GM23338 (cell line): ENCODE data around the gene TPP1. TPM values are rescaled to one million over a fixed set of nuclear protein-coding genes. Genes with fewer than 3 reads are reported as not detected.

Experiments used
- ATAC-seq: fragments of 200-7000 bp; cut with Tn5 transposase; 3 replicates; pipeline ENCODE4 v1.9.1; 2020
- DNase-seq: peaks from one replicate; pipeline ENCODE4 v3.0.0-alpha.2; 2015; ENCODE audit warnings: low spot score
- H2AFZ ChIP-seq: fragments of 200-600 bp; sonication (generic); 2 replicates; pipeline ENCODE4 v1.8.0; 2016; ENCODE audit warnings: antibody characterized with exemption, mild to moderate bottlenecking, moderate library complexity
- H3F3A ChIP-seq: fragments of 200-600 bp; sonication (generic); replicated peaks from 2 replicates; pipeline ENCODE4 v1.8.0; 2017; ENCODE audit warnings: antibody characterized with exemption, mixed run types, low read depth
- H3K27ac ChIP-seq: fragments of 200-600 bp; sonication (generic); 2 replicates; pipeline ENCODE4 v1.6.1; 2016; ENCODE audit warnings: low read depth
- H3K27me3 ChIP-seq: fragments of 200-600 bp; sonication (generic); 2 replicates; pipeline ENCODE4 v1.8.0; 2016; ENCODE audit warnings: mild to moderate bottlenecking, mixed run types, moderate library complexity; ENCODE audit not compliant: insufficient read depth
- H3K36me3 ChIP-seq: fragments of 200-600 bp; sonication (generic); 2 replicates; pipeline ENCODE4 v1.8.0; 2016; ENCODE audit warnings: mild to moderate bottlenecking; ENCODE audit not compliant: insufficient read depth
- H3K4me1 ChIP-seq: fragments of 200-600 bp; sonication (generic); 2 replicates; pipeline ENCODE4 v1.8.0; 2016; ENCODE audit warnings: mild to moderate bottlenecking, moderate library complexity; ENCODE audit not compliant: insufficient read depth
- H3K4me2 ChIP-seq: fragments of 200-600 bp; sonication (generic); 2 replicates; pipeline ENCODE4 v1.7.1; 2017; ENCODE audit warnings: mixed run types
- H3K4me3 ChIP-seq: fragments of 200-600 bp; sonication (generic); 2 replicates; pipeline ENCODE4 v1.6.1; 2016; ENCODE audit warnings: mixed run types
- H3K79me2 ChIP-seq: fragments of 200-600 bp; sonication (generic); replicated peaks from 2 replicates; pipeline ENCODE4 v1.8.0; 2017; ENCODE audit warnings: mild to moderate bottlenecking; ENCODE audit not compliant: insufficient read depth
- H3K9me2 ChIP-seq: fragments of 200-600 bp; sonication (generic); 2 replicates; pipeline ENCODE4 v1.8.0; 2017; ENCODE audit not compliant: insufficient read depth
- H4K20me1 ChIP-seq: fragments of 200-600 bp; sonication (generic); replicated peaks from 2 replicates; pipeline ENCODE4 v1.8.0; 2017; ENCODE audit warnings: mild to moderate bottlenecking; ENCODE audit not compliant: insufficient read depth
- H3K27ac Mint-ChIP-seq: 2 replicates; pipeline ENCODE4 v1.8.0; 2020; ENCODE audit warnings: inconsistent platforms, mild to moderate bottlenecking, moderate library complexity, mixed read lengths
- H3K27me3 Mint-ChIP-seq: 3 replicates; pipeline ENCODE4 v1.8.0; 2022; ENCODE audit warnings: low read depth, mild to moderate bottlenecking, moderate library complexity, mixed read lengths, inconsistent platforms; ENCODE audit not compliant: insufficient read depth, poor library complexity
- H3K36me3 Mint-ChIP-seq: 3 replicates; pipeline ENCODE4 v1.8.0; 2021; ENCODE audit warnings: low read depth, mild to moderate bottlenecking, inconsistent platforms, moderate library complexity, mixed read lengths
- H3K4me1 Mint-ChIP-seq: 3 replicates; pipeline ENCODE4 v1.8.0; 2020; ENCODE audit warnings: mild to moderate bottlenecking, inconsistent platforms, mixed read lengths
- H3K4me3 Mint-ChIP-seq: 3 replicates; pipeline ENCODE4 v1.8.0; 2021; ENCODE audit warnings: moderate library complexity, mild to moderate bottlenecking, inconsistent platforms, mixed read lengths
- H3K9me3 Mint-ChIP-seq: 3 replicates; pipeline ENCODE4 v1.8.0; 2020; ENCODE audit warnings: moderate library complexity, mild to moderate bottlenecking, inconsistent platforms, mixed read lengths
- CREB1 ChIP-seq: fragments of 250-450 bp; sonication (Bioruptor Pico); IDR thresholded peaks from 2 replicates; pipeline ENCODE4 v1.5.0; 2020; ENCODE audit warnings: low read depth, mild to moderate bottlenecking, moderate library complexity
- EZH2 ChIP-seq: fragments of 200-600 bp; sonication (generic); IDR thresholded peaks from one replicate; pipeline ENCODE4 v1.8.0; 2017; ENCODE audit warnings: antibody characterized with exemption, mild to moderate bottlenecking, low read depth; ENCODE audit not compliant: unreplicated experiment
- EZH2phosphoT487 ChIP-seq: fragments of 200-600 bp; sonication (generic); IDR thresholded peaks from one replicate; pipeline ENCODE4 v1.8.1; 2018; ENCODE audit warnings: antibody characterized with exemption; ENCODE audit not compliant: unreplicated experiment
- JUNB ChIP-seq: IDR thresholded peaks from one replicate; pipeline ENCODE4 v1.6.1; 2016; ENCODE audit warnings: antibody characterized with exemption; ENCODE audit not compliant: unreplicated experiment
- NANOG ChIP-seq: IDR thresholded peaks from 2 replicates; pipeline ENCODE4 v1.6.1; 2016; ENCODE audit warnings: antibody characterized with exemption, borderline replicate concordance
- POLR2AphosphoS5 ChIP-seq: IDR thresholded peaks from 2 replicates; pipeline ENCODE4 v1.6.1; 2016; ENCODE audit warnings: antibody characterized with exemption, low read depth
- STAT1 ChIP-seq: IDR thresholded peaks from one replicate; pipeline ENCODE4 v1.6.1; 2016; ENCODE audit warnings: antibody characterized with exemption; ENCODE audit not compliant: unreplicated experiment
- ZNF114 ChIP-seq: fragments of 250-450 bp; sonication (Bioruptor Pico); IDR thresholded peaks from 2 replicates; pipeline ENCODE4 v1.5.0; 2020; ENCODE audit warnings: mild to moderate bottlenecking, moderate library complexity
- ZNF331 ChIP-seq: fragments of 250-450 bp; sonication (Bioruptor Pico); IDR thresholded peaks from 2 replicates; pipeline ENCODE4 v1.5.0; 2020; ENCODE audit warnings: low read depth, mild to moderate bottlenecking, moderate library complexity
- ZNF462 ChIP-seq: fragments of 250-450 bp; sonication (Bioruptor Pico); IDR thresholded peaks from 2 replicates; pipeline ENCODE4 v1.5.0; 2020; ENCODE audit warnings: mild to moderate bottlenecking, moderate library complexity
- polyA plus RNA-seq: library from polyadenylated mRNA; unstranded; fragments of >200 nt; fragmentation: Nextera tagmentation; extraction: Ambion mirVana; gene quantifications from 2 replicates; pipeline ENCODE4 v1.2.1, GENCODE V29; 2016
- total RNA-seq: library from RNA; depleted of rRNA; stranded (reverse); fragments of >200 nt; shearing (Covaris generic); gene quantifications from 2 replicates; pipeline ENCODE4 v1.2.3, GENCODE V29; 2014
- TF ChIP-seq, protein P1 (sequence below): IDR thresholded peaks from one replicate; pipeline ENCODE4 v1.6.1; 2018; ENCODE audit warnings: antibody characterized with exemption; ENCODE audit not compliant: unreplicated experiment

The TPP1 gene
- total and polyA plus RNA-seq, 2 experiments from 2014 or later: 21.7 to 49.7 TPM

GRCh38 chr11:6622261-6623171 lies 3.3 kb upstream of the TPP1 start:
- no peaks in the 10 kb centered on the region for H3K36me3 ChIP-seq
- H3K79me2 ChIP-seq: peaks cover 9% of the 10 kb centered on the region; the same call in 1 of the 2 replicates
- no peaks in the 10 kb centered on the region for H3K9me3 Mint-ChIP-seq
- H3K4me3 ChIP-seq: no peak overlapping the region
- DNase-seq (no peak), ATAC-seq (no peak)
- H3K27me3 ChIP-seq: no peaks in the 10 kb centered on the region
- no peaks in the 10 kb centered on the region for H4K20me1 ChIP-seq
- no peak overlapping the region for H2AFZ ChIP-seq
- H3K27ac Mint-ChIP-seq: no peak overlapping the region
- H3K4me3 Mint-ChIP-seq: no peak overlapping the region
- H3K27me3 Mint-ChIP-seq: peaks cover 8% of the 10 kb centered on the region
- H3K27ac ChIP-seq: no peak overlapping the region
- no peak overlapping the region for H3K4me2 ChIP-seq
- peaks cover 7% of the 10 kb centered on the region; the same call in 2 of the 3 replicates for H3K36me3 Mint-ChIP-seq
- H3F3A ChIP-seq: no peaks in the 10 kb centered on the region
- H3K4me1 Mint-ChIP-seq: no peaks in the 10 kb centered on the region
- no peak for TF ChIP-seq NANOG
- TF ChIP-seq STAT1: no peak
- TF ChIP-seq EZH2: no peak
- TF ChIP-seq CREB1 (CRISPR knock-in tag): no peak
- no peak for TF ChIP-seq JUNB
- no peak for TF ChIP-seq ZNF331 (CRISPR knock-in tag)
- TF ChIP-seq, protein P1, sequence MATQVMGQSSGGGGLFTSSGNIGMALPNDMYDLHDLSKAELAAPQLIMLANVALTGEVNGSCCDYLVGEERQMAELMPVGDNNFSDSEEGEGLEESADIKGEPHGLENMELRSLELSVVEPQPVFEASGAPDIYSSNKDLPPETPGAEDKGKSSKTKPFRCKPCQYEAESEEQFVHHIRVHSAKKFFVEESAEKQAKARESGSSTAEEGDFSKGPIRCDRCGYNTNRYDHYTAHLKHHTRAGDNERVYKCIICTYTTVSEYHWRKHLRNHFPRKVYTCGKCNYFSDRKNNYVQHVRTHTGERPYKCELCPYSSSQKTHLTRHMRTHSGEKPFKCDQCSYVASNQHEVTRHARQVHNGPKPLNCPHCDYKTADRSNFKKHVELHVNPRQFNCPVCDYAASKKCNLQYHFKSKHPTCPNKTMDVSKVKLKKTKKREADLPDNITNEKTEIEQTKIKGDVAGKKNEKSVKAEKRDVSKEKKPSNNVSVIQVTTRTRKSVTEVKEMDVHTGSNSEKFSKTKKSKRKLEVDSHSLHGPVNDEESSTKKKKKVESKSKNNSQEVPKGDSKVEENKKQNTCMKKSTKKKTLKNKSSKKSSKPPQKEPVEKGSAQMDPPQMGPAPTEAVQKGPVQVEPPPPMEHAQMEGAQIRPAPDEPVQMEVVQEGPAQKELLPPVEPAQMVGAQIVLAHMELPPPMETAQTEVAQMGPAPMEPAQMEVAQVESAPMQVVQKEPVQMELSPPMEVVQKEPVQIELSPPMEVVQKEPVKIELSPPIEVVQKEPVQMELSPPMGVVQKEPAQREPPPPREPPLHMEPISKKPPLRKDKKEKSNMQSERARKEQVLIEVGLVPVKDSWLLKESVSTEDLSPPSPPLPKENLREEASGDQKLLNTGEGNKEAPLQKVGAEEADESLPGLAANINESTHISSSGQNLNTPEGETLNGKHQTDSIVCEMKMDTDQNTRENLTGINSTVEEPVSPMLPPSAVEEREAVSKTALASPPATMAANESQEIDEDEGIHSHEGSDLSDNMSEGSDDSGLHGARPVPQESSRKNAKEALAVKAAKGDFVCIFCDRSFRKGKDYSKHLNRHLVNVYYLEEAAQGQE: no peak
- no peak for TF ChIP-seq ZNF114 (CRISPR knock-in tag)
- TF ChIP-seq EZH2phosphoT487: no peak
- TF ChIP-seq ZNF462: no peak
- TF ChIP-seq POLR2AphosphoS5: no peak
- peaks cover 9% of the 10 kb centered on the region for H3K4me1 ChIP-seq
- H3K9me2 ChIP-seq: no peaks in the 10 kb centered on the region
